GM12878 (cell line): ENCODE results near the gene DIAPH3.
"Not testable (repeated sequence)": the region's sequence is repeated elsewhere in the genome, so short reads cannot be mapped to it uniquely, and the experiment has no call there.

Source experiments
- CBX3 ChIP-seq: fragments of 200-600 bp; sonication (generic); IDR thresholded peaks from 2 replicates; pipeline ENCODE4 v1.6.1; 2016; ENCODE audit warnings: low read depth, borderline replicate concordance
- HCFC1 ChIP-seq: fragments of 150-350 bp; IDR thresholded peaks from 2 replicates; pipeline ENCODE4 v1.6.1; 2014; ENCODE audit warnings: low read length
- POLR2AphosphoS5 ChIP-seq: IDR thresholded peaks from 2 replicates; pipeline ENCODE4 v1.6.1; 2011; ENCODE audit warnings: mild to moderate bottlenecking, low read length, inconsistent platforms
- ZZZ3 ChIP-seq: IDR thresholded peaks from 2 replicates; pipeline ENCODE4 v1.6.1; 2011; ENCODE audit warnings: low read depth; ENCODE audit not compliant: control insufficient read depth, insufficient read length

- TF ChIP-seq HCFC1, POLR2AphosphoS5, CBX3, ZZZ3: not testable (repeated sequence)
Observed at GRCh38 chr13:60040668-60041067, 123.1 kb downstream of the DIAPH3 start.
